NCI-H524 (cell line): ENCODE data around the gene BRINP2.

Experiments
- DNase-seq, 2 experiments: peaks; one replicate each; lab custom pipeline; 2025; lab: John Stamatoyannopoulos, UW

Gene BRINP2

DNA sequence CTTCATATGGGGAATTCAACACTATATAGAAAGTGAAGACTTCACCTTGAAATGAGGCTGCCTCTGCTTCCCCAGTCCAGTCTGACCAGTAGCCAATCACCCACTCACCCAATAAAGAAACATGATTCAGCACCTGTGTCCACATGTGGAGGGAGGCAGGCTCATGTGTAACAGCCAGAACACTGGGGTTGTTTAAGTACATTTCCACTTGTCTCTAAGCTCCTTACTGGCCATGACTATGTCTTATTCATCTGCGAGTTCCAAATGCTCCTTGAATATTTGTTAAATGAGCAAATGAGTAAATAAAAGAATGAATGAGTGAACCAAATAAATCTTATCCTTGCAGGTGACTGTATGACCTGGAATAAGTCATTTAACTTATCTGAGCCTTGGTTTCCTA is 100.1 kb downstream of the BRINP2 start:
- DNase-seq: no peak

- peak; percentile 85 to 94 for DNase-seq
Measured at GRCh38 chr1:177273141-177273540, 102.4 kb downstream of the BRINP2 start.

DNA sequence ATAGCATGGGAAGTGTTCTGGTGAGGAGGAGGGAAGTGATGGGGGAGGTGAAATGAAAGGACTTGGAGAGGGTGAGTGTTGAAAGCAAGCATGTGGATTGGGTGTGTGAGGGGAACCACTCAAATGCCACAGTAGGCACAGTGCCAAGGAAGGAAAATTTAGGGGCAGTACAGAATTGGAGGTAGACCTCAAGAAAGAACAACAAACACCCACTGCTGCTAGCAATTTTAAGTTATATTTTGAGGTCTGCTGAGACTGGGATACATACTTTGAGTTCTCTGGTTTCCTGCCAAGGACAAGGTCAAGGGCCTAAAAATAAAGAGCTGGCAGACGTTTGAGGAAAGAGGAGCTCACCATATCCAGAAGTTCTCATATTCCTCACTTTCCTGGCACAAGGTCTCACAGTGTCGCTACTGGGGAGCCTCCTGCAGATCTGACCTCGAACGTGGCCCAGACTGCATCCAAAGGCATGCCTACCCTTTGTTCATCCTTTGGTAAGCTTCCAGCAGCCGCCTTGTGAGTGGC is 104.0 kb downstream of the BRINP2 start:
- no peak for DNase-seq

DNA sequence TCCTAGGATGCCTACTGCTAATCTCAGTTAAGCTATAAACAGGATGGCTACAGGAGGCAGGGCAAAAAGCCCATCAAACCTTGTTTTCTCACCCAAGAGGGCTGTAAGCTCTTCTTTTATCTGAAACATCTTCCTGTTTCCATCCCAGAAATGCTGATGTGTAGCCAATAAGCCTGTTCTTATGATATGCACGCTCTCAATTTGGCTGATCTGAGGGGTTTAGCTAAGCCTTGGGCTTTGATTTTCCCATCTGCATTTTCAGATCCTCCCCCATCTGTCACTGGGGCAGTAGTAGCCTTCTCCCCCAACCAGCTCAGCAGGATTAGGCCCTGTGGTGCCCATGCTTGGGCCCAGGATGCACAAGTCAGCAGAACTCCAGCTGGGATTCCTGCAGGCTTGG is 105.0 kb downstream of the BRINP2 start:
- peak; percentile 66 to 86 for DNase-seq

DNA sequence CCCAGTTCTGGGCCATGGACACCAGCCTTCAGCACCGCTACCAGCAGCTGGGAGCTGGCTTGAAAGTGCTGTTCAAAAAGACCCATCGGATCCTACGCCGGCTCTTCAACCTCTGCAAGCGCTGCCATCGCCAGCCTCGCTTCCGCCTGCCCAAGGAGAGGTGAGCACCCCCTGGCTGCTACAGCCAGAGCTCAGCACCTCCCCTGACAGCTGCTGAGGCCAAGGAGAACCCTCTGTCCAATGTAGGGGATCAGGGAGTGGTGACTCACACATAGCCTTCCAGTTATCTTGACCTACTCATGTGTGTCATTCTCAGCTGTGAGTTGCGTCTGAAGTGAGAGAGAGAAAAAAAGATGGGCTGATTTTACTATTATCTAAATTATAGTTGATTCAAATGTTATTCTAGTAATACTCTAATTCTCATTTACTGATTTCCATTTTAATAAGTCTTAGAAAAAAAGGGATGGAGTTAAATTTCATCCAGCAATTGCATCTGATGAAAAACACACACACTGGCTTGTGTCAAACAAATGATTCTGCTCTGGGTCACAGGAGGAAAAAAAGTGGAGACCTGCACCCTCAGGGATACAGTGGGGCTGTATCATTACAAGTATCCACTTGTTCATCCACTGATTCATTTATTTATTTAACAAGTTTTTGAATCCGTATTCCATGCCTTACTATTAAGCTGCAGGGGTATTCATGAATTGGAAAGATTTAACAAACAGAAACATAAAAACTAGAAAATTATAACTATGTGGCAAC is 108.0 kb downstream of the BRINP2 start:
- peak in 1 of 2 experiments; percentile 3 for DNase-seq

DNA sequence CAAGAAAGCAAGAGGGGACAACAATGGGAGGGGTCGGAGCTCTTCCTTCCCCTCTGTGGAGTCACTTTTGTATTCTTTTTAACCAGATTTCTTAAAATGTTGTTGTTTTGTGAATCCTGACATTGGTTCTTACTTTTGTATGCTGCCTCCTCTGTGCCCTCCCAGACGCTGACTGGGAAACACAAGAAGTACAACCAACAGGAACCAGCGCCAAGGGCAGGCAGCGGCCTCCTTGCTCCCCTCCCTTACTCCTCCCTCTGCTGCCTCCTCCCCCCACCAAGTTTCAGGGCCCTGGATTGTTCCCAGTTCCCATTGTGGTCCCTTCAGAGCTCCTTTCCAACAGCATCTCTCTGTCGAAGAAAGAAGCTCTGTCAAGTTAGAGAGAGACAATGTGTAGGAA is 111.1 kb downstream of the BRINP2 start:
- DNase-seq: no peak

GRCh38 chr1:177282976-177283375 is 112.2 kb downstream of the BRINP2 start:
- no peak for DNase-seq

DNA sequence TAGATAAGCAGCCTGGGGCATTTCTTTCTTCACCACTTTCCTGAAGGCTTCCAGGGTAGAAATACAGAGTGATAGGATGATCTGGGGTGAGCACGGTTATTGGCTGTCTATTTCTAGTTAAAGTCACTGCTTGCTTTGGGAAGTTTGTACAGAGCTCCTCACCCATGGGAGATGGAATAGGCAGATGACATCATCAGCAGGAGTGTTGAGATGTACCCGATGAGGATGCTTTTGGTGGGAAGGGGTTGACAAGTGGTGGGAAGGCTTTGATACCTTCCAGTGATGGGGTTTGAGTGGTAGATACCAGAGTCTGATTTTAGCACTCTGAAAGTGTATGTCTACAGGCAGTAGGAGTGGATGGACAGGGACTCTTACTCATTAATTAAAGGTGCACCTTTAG is 112.6 kb downstream of the BRINP2 start:
- DNase-seq: no peak

GRCh38 chr1:177286396-177286795 is 115.6 kb downstream of the BRINP2 start:
- no peak for DNase-seq

DNA sequence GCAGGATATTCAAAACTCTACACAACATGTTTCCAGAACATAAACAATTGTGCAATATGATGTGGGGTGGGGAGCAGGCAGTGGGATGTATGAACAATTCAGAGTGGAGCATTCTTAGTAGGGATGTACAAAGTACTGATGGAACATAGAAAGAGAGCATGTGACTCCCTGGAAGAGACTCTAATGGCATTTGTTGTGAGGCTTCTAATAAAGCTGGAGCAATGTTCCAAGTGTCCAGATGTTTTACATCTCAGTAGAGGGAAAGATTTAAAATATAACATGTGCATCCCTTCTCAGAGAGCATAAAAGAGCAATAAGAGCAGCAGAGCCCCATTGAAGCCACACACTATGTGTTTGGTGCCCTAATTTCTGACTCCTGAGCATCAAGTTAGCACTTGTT is 116.5 kb downstream of the BRINP2 start:
- no peak for DNase-seq

- no peak for DNase-seq
Measured at GRCh38 chr1:177287994-177288393, 117.2 kb downstream of the BRINP2 start.

- DNase-seq: no peak
Measured at GRCh38 chr1:177289532-177289931, 118.8 kb downstream of the BRINP2 start.

DNA sequence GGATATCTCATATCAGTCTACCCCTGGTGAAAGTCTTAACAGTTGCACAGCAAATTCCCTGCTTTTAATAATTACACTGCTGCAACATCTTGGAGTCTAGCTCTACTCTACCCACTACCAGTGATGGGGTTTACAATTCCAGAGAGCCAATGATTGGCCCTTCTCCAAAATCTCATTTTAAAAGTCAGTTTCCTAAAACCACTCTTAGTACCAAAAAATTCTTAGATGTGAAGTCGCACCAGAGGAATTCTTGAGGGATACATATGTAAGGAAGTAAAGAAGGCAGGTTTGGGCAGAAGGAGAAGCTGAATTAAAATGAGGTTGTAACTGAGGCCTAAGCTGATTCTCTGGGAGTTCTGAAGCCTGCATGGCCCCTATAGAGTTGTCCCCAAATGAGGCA is 129.7 kb downstream of the BRINP2 start:
- DNase-seq: no peak

DNA sequence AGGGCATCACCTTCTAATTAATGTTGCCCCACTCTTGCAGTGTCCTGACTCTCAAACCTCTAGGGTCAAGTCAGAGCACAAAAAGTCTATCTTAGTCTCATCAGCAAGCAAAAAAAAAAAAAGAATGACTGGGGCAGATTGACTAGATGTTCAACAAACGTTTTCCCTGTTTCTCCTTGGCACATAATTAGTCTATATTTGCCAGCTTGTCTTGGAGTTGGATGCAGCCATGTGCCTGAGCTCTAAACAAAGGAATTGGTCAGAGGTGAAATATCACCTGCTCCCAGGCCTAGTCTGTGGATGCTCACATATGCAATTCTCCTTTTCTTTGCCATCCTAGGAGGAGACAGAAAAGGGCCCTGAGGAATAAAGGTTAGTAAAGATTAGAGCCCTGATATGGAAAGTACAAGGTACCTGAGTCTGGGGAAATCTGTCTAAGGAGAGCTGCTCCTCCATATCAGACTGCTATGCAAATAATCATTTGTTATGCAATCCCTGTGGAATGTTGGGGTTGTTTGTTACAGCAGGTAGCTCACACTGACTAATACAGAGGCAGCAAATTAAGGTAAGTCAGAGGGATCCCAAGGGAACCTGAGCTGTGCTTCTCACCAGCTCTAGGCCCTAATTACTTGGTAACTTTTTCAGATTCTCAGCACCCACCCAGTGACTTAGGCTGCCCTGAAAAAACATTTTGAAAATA is 130.8 kb downstream of the BRINP2 start:
- no peak for DNase-seq

GRCh38 chr1:177302357-177303044 is 131.7 kb downstream of the BRINP2 start:
- peak in 1 of 2 experiments; percentile 7 for DNase-seq

GRCh38 chr1:177305040-177306018 is 134.6 kb downstream of the BRINP2 start:
- peak in 1 of 2 experiments; percentile 49 for DNase-seq

GRCh38 chr1:177306019-177306415 is 135.3 kb downstream of the BRINP2 start:
- no peak for DNase-seq

- DNase-seq: no peak
Measured at GRCh38 chr1:177306981-177307380, 136.2 kb downstream of the BRINP2 start.

GRCh38 chr1:177307771-177308170 is 137.0 kb downstream of the BRINP2 start:
- no peak for DNase-seq

DNA sequence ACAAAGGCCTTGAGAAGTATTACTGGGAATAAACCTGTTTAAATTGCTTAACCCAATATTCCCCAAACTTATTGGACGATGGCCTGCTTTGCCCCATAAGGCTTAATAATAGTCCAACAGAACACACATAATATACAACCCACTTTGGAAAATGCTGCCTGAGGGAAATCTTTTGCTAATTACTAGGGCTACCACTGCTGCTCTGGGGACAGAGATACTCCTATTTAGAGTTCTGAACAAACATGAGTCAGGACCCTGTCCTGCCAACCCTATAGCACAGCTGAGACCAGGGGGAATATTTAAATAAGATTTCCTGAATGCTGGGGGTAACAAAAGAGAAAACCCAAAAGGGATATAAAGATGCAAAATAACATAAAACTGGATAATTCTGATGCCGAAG is 139.1 kb downstream of the BRINP2 start:
- DNase-seq: no peak

DNA sequence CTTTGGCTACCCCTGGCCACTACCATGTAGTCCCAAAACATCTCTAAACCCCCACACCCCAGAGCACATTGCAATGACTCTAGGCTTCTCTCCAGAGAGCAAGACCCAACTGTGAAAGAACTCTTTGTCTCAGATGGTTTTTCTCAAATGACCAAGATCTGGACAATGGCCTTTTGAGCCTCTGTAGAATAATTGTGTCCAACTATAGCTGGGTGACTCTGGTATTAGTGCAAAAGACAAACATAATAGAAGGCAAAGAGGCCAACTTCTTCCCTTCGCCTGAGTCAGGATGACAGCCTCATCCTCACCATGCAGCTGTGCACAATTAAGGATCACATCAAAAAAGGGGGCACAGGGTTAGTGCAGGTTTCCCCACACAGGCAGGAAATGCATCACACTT is 139.6 kb downstream of the BRINP2 start:
- DNase-seq: no peak

DNA sequence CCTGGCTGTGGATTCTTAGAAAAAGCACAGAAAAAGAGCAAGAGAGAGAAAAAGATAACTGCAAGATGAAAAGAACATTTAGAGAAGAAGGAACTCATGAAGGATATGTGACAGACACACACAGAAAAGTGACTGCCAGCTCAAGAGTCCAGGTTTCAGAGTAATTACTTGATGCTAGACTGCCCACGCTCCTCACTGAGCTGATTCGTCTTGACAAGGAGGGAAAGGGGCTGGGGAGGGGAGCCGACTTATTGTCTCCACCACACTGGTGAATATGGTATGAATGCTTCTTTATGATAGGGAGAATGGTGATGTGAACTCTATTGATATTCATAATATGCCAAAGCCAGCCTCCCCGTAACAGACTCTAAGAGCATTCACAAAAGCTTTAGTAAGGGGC is 140.4 kb downstream of the BRINP2 start:
- DNase-seq: no peak
